Effector CD8-positive, alpha-beta T cell (primary cell): ENCODE results near the gene ANKHD1.
"Not testable (repeated sequence)": the region's sequence is repeated elsewhere in the genome, so short reads cannot be mapped to it uniquely, and the experiment has no call there.

ENCODE experiments used
- DNase-seq: peaks from one replicate; lab custom pipeline; 2025; lab: John Stamatoyannopoulos, UW

ANKHD1 gene

DNA sequence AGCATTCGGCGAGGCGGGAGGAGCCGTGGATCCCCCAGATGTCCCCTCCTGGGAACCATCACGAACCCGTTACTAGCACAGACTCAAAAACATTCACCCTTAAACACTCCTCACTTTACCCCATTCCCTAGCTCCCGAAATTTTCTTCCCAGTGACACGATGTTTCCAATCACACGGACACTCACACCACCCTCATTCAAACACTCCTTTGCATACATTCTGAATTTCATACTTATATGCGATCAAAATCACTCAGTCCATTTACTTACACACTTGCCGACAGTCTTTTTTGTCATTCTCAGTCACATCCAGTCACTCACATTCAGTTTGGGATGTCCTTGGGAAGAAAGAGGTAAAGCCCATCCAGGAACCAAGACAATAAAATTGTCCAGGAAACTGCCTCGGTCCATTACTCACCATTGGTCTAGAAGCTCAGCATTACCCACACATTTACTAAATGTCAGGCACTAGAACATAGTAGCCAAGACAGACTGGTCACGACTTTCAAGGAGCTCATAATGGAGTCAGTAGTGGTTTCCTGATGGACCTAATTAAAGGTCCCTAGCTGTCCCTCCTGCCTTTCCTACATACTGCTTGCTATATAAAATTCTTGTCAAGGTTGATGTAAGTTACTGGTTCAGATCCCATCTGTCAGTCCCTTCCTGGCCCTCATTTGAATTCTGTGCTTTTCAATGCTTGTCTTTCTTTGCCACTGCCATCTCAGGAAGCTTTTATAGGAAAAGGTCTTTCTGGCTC is 163.6 kb downstream of the ANKHD1 start:
- no peak for DNase-seq

DNA sequence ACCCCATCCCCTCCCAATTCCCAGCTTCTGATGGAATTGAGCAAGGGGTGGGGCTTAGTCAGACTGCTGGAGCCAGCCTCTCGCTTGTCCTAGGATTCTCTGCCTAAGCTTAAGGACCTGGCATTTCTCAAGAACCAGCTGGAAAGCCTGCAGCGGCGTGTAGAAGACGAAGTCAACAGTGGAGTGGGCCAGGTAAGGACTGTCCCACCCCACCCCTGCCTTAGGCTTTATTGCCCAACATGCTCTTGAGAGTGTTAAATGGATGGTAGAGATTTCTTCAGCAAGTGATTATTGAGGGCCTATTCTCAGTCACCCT is 164.1 kb downstream of the ANKHD1 start:
- DNase-seq: no peak

DNA sequence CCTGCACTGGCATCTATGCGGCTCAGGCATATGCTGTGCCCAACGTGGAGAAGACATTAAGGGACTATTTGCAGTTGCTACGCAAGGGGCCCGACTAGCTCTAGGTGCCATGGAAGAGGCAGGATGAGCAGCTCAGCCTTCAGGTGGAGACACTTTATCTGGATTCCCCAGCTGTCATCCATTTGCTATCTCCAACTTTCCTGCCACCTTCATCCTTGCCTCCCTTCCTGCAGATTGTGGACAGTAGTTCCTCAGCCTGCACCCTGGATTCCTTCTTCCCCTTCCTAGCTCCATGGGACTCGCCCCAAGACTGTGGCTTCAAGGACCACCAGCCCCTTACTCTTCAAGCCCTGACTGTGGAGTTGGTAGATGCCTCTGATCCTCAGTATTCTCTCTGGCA is 165.0 kb downstream of the ANKHD1 start:
- no peak for DNase-seq

- no peak for DNase-seq
Observed at GRCh38 chr5:140567136-140567818, 165.6 kb downstream of the ANKHD1 start.

DNA sequence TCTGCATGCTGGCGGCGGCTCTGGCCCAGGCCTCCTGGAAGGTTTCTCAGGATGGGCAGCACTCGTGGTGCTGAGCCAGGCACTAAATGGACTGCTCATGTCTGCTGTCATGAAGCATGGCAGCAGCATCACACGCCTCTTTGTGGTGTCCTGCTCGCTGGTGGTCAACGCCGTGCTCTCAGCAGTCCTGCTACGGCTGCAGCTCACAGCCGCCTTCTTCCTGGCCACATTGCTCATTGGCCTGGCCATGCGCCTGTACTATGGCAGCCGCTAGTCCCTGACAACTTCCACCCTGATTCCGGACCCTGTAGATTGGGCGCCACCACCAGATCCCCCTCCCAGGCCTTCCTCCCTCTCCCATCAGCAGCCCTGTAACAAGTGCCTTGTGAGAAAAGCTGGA is 166.2 kb downstream of the ANKHD1 start:
- no peak for DNase-seq

- no peak for DNase-seq
Observed at GRCh38 chr5:140568443-140569063, 166.9 kb downstream of the ANKHD1 start.

GRCh38 chr5:140569197-140569596 is 167.6 kb downstream of the ANKHD1 start:
- no peak for DNase-seq

DNA sequence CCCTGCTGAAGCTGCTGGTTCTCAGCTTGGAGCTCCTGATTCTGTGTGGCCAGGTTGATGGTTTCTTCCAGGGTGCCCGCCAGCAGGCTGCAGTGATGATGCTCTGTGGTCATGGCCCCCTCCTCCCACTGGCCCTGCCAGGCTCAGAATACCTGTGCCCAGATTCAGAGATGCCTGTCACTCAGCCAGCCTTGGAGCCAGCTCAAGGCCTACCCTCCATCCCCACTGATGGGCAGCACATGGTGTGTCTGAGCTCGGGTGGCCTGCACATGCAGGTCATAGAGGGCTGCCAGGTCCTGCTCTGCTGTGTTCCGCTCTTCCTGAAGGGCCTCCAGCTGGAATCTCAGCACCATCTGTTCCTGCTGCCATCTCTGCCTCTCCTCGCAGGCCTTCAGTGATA is 168.4 kb downstream of the ANKHD1 start:
- DNase-seq: no peak

- no peak for DNase-seq
Observed at GRCh38 chr5:140570488-140570887, 168.9 kb downstream of the ANKHD1 start.

DNA sequence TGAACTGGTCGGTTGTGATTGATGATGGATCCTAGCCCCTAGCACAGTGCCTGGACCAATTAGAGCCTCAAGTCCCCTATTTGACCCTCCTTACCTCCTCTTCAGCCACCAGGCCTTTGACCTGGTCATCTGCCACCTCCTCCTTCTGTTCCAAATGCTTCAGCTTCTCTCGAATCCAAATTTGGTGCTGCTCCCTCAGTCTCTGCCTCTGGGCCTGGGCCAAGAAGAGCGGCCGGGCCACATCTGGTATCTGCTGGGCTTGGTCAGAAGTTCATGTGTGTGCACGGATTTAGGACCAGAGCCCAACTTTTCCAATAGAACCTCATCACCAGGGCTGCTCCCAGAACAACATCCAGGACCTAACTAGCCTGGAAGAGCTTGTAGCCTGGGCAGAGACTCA is 169.5 kb downstream of the ANKHD1 start:
- no peak for DNase-seq

GRCh38 chr5:140573683-140574082 is 172.1 kb downstream of the ANKHD1 start:
- no peak for DNase-seq

DNA sequence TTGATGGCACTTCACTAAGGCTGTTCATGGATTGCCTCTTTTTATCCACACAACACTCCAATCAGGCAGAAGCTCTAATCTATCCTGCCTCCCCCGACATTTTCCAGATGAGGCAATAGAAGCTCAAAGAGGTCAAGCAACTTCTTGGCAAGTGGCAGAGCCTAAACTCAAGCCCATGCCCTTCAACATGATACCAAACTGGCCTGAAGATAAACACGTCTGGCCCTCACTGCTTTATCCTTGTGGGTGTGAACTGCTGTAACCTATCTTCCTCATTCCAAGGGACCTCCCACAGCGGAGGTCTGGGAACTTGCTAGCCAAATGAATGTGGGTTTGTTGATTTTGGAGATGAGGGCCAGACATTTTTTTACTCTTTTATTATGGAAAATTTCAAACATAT is 172.5 kb downstream of the ANKHD1 start:
- no peak for DNase-seq

DNA sequence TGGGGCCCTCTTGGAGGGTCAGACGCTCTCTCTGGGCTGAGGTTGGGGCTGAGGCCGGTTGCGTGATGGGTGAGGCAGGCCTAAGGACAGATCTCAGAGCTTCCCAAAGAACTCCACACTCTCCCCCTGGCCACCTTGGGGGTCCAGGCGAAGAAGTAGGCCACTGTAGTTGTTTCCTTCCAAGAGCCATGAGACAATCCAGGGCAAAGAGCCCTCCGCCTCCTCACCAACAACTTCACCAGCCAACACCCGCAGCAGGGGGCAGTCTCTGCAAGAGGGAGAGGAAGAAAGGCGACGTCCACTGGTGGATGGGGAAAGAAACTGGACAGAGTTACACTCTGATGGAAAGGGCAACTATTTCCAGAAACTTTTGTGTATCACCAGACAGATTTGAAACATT is 173.7 kb downstream of the ANKHD1 start:
- no peak for DNase-seq

DNA sequence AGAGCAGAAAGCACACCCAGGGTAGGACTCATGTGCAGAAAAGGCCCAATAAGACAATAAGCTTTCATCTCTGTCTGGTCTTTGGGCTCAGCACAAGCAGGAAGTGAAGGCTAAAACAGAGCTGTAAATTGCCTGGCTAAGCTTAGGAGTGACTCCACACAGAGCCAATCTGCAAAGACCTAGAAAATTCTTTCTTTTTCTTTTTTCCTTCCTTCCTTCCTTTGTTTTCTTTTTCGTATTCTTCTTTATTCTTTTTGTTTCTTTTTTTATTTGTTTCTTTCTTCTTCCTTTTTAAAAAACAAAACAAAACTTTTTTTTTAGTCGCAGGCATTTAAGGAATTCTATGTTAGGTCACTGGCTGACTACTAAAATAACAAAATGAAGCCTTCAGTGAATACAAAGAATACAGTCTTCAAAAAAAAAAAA is 175.2 kb downstream of the ANKHD1 start:
- no peak for DNase-seq

- DNase-seq: not testable (repeated sequence)
Observed at GRCh38 chr5:140579188-140579747, 177.6 kb downstream of the ANKHD1 start.

GRCh38 chr5:140587495-140587894 is 185.9 kb downstream of the ANKHD1 start:
- no peak for DNase-seq

DNA sequence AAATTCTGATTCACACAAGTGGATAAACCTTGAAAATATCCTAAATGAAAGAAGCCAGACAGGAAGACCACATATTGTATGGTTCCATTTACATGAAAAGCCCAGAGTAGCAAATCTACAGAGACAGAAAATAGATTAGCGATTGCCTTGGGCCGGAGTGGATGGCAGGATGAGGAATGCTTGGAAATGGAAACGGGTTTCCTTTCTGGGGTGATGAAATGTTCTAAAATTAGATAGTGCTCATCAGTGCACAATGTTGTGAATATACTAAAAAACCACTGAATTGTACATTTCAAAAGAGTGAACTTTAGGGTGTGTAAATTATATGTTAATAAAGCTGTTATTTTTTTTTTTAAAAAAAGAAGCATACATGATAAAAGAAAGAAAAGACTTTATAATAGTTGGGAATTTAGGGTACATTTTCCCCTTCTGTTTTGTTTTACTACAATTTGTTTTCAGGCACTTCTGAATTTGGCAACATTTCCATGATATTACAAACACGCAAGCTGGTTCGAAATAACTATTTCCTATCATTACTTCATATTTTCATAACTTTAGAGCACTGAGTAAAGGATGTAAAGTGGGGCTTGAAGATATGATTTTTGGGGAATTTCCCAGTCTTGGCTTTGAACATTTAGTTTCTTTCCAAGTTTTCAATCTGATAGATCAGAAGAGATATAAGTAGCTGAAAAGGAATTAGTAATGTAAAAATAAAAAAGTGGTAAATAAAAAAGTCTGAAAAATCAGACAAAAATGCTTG is 186.9 kb downstream of the ANKHD1 start:
- DNase-seq: no peak
